Endodermal cell (in vitro differentiated cells): ENCODE results near the gene CAVIN2. TPM values are rescaled to one million over a fixed set of nuclear protein-coding genes. Genes with fewer than 3 reads are reported as not detected.

ENCODE experiments used
- DNase-seq: peaks from one replicate; pipeline ENCODE4 v3.0.0-alpha.2; 2017
- H3K27ac ChIP-seq: 2 replicates; pipeline ENCODE4 v1.5.1; 2013; ENCODE audit warnings: mild to moderate bottlenecking, low read depth, low read length, moderate library complexity
- H3K27me3 ChIP-seq: 2 replicates; pipeline ENCODE4 v1.6.1; 2013; ENCODE audit warnings: mild to moderate bottlenecking, low read length, moderate library complexity; ENCODE audit not compliant: insufficient read depth, control insufficient read depth, poor library complexity, severe bottlenecking
- H3K36me3 ChIP-seq: 2 replicates; pipeline ENCODE4 v1.7.0; 2013; ENCODE audit warnings: mild to moderate bottlenecking, low read length, moderate library complexity; ENCODE audit not compliant: control insufficient read depth, insufficient read depth
- H3K4me1 ChIP-seq: one replicate; pipeline ENCODE4 v1.7.0; 2013; ENCODE audit warnings: low read length; ENCODE audit not compliant: control insufficient read depth, insufficient read depth
- H3K4me3 ChIP-seq: 2 replicates; pipeline ENCODE4 v1.5.1; 2013; ENCODE audit warnings: mild to moderate bottlenecking, low read length, moderate library complexity
- H3K9ac ChIP-seq: 2 replicates; pipeline ENCODE4 v1.6.1; 2013; ENCODE audit warnings: mild to moderate bottlenecking, low read length, moderate library complexity; ENCODE audit not compliant: poor library complexity, severe bottlenecking; ENCODE audit errors: extremely low read depth
- H3K9me3 ChIP-seq: 2 replicates; pipeline ENCODE4 v1.6.1; 2013; ENCODE audit warnings: mild to moderate bottlenecking, low read length, moderate library complexity; ENCODE audit not compliant: control insufficient read depth
- H3K27ac Mint-ChIP-seq: 2 replicates; pipeline ENCODE4 v1.8.0; 2020; ENCODE audit warnings: mixed read lengths
- H3K27me3 Mint-ChIP-seq: 2 replicates; pipeline ENCODE4 v1.8.0; 2021; ENCODE audit warnings: mild to moderate bottlenecking, mixed read lengths; ENCODE audit not compliant: insufficient read depth
- H3K36me3 Mint-ChIP-seq: 2 replicates; pipeline ENCODE4 v1.8.0; 2020; ENCODE audit warnings: low read depth, mixed read lengths
- H3K4me1 Mint-ChIP-seq: 2 replicates; pipeline ENCODE4 v1.8.0; 2020; ENCODE audit warnings: mixed read lengths
- H3K4me3 Mint-ChIP-seq: 2 replicates; pipeline ENCODE4 v1.8.0; 2020; ENCODE audit warnings: mild to moderate bottlenecking, moderate library complexity, mixed read lengths
- H3K9me3 Mint-ChIP-seq: 2 replicates; pipeline ENCODE4 v1.8.0; 2020; ENCODE audit warnings: mild to moderate bottlenecking, mixed read lengths
- WGBS, 2 experiments: methylation state at CpG; one replicate each; pipeline versions ENCODE4 v1.1.5 to v1.1.7; 2013; ENCODE audit warnings: missing lambda C conversion rate in 2 of 2, mixed read lengths in 1 of 2; ENCODE audit not compliant: insufficient coverage in 1 of 2, insufficient read length in 1 of 2; 5-methylcytosine and 5-hydroxymethylcytosine counted together
- total RNA-seq, 2 donors: library from RNA; stranded (reverse); fragmentation: NEBNext Ultra II Directional in 1 of 2; extraction: Animal tissue kit (Norgen Biotek cat#: 25700) in 1 of 2; gene quantifications; 2 replicates in 1 of 2; 3 replicates in 1 of 2; pipeline ENCODE4 v1.2.1, GENCODE V29; 2021
- TF ChIP-seq, protein P1 (sequence below): fragments of 200-600 bp; sonication (generic); conservative IDR thresholded peaks from 2 replicates; pipeline ENCODE4 v1.5.0; 2021; ENCODE audit warnings: antibody characterized with exemption, mild to moderate bottlenecking

CAVIN2 gene
- total RNA-seq, 2 donors from 2014 or later, result not detected

DNA sequence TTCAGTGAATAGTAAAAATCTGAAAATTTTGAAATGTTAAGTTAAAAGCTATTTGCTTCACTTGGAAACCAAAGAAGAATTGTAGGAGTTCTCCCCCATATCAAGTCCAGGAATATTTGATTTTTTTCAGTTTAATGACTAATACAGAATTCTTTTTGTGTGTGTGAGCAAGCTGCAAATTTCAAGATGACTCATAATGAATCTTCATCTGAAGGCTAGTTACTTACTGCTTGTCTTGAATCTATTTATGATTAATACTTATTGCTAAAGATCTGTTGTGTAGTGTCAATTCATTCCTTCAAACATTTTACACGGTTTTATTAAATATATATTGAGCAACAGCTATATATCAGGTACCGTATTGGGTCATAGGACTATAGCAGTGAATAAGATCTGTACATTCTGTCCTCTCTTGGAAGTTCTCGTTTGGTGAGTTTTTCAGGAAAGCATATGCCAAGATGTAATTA, 47.8 kb upstream of the CAVIN2 start:
- Mint-ChIP-seq H3K4me1 (no peaks in the 10 kb centered on the region), H3K27me3 (no peaks in the 10 kb centered on the region), H3K4me3 (no peak overlapping the region), H3K9me3 (peaks cover 5% of the 10 kb centered on the region), H3K36me3 (no peaks in the 10 kb centered on the region), H3K27ac (no peak overlapping the region)
- H3K9me3 ChIP-seq, result peaks cover 10% of the 10 kb centered on the region
- no peak overlapping the region for H3K9ac ChIP-seq
- 88 to 89% methylated on average over 2 of the region's 3 CpGs for WGBS, 2 experiments
- TF ChIP-seq, protein P1, sequence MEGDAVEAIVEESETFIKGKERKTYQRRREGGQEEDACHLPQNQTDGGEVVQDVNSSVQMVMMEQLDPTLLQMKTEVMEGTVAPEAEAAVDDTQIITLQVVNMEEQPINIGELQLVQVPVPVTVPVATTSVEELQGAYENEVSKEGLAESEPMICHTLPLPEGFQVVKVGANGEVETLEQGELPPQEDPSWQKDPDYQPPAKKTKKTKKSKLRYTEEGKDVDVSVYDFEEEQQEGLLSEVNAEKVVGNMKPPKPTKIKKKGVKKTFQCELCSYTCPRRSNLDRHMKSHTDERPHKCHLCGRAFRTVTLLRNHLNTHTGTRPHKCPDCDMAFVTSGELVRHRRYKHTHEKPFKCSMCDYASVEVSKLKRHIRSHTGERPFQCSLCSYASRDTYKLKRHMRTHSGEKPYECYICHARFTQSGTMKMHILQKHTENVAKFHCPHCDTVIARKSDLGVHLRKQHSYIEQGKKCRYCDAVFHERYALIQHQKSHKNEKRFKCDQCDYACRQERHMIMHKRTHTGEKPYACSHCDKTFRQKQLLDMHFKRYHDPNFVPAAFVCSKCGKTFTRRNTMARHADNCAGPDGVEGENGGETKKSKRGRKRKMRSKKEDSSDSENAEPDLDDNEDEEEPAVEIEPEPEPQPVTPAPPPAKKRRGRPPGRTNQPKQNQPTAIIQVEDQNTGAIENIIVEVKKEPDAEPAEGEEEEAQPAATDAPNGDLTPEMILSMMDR, result no peak
- H3K27me3 ChIP-seq, result no peaks in the 10 kb centered on the region
- H3K36me3 ChIP-seq, result no peaks in the 10 kb centered on the region
- no peaks in the 10 kb centered on the region for H3K4me1 ChIP-seq
- no peak overlapping the region for H3K4me3 ChIP-seq
- no peak for DNase-seq
- no peak overlapping the region for H3K27ac ChIP-seq

DNA sequence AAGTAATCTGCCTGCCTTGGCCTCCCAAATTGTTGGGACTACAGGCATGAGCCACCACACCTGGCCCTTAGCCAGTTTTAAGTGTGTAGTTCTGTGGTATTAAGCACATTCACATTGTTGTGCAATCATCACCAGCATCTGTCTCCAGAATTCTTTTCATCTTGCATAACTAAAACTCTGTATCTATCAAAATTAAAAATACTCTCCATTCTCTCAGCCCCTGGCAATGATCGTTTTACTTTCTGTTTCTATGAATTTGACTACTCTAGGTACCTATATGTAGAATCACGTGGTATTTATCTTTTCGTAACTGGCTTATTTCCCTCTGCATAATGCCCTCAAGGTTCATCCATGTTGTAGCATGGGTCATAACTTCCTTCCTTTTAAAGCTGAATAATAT, 45.5 kb upstream of the CAVIN2 start:
- H3K4me1 Mint-ChIP-seq, result no peaks in the 10 kb centered on the region
- no peak overlapping the region for H3K4me3 Mint-ChIP-seq
- H3K27ac ChIP-seq, result no peak overlapping the region
- DNase-seq, result no peak
- no peaks in the 10 kb centered on the region for H3K36me3 ChIP-seq
- H3K27me3 ChIP-seq, result no peaks in the 10 kb centered on the region
- TF ChIP-seq, protein P1, result no peak
- H3K9me3 Mint-ChIP-seq, result peaks cover 5% of the 10 kb centered on the region
- no peaks in the 10 kb centered on the region for H3K36me3 Mint-ChIP-seq
- no peak overlapping the region for H3K9ac ChIP-seq
- no peaks in the 10 kb centered on the region for H3K27me3 Mint-ChIP-seq
- H3K27ac Mint-ChIP-seq, result no peak overlapping the region
- WGBS, 2 experiments, result 93% methylated on average over 3 of the region's 3 CpGs
- no peaks in the 10 kb centered on the region for H3K4me1 ChIP-seq
- no peak overlapping the region for H3K4me3 ChIP-seq
- peaks cover 10% of the 10 kb centered on the region for H3K9me3 ChIP-seq

DNA sequence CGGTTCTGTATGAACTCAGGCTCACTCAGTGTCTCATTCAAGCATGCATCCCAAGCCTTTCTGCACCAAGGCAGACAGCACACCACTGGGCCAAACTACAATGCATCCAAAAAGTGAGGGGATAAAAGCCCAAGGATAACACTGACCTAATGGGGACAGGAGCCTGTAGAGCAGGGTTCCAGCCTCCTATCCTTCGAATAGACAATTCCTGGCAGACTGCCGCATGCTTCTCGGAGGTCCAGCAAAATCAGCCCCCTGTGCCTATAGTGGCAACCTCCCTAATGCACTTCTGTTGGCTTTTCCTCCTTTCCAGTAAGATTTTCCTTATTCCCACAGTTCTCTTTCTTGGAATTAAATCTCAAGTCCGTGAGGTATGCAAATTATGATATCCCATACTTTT, 44.8 kb upstream of the CAVIN2 start:
- H3K27ac ChIP-seq, result no peak overlapping the region
- H3K36me3 ChIP-seq, result no peaks in the 10 kb centered on the region
- H3K9me3 ChIP-seq, result peaks cover 10% of the 10 kb centered on the region
- no peak overlapping the region for H3K27ac Mint-ChIP-seq
- no peaks in the 10 kb centered on the region for H3K27me3 Mint-ChIP-seq
- no peak overlapping the region for H3K4me3 Mint-ChIP-seq
- WGBS, 2 experiments, result 96 to 97% methylated on average over 3 to 5 of the region's 5 CpGs
- no peaks in the 10 kb centered on the region for H3K4me1 ChIP-seq
- H3K9ac ChIP-seq, result no peak overlapping the region
- no peak overlapping the region for H3K4me3 ChIP-seq
- no peaks in the 10 kb centered on the region for H3K36me3 Mint-ChIP-seq
- TF ChIP-seq, protein P1, result no peak
- DNase-seq, result no peak
- no peaks in the 10 kb centered on the region for H3K4me1 Mint-ChIP-seq
- H3K27me3 ChIP-seq, result no peaks in the 10 kb centered on the region
- peaks cover 5% of the 10 kb centered on the region for H3K9me3 Mint-ChIP-seq
